GM12874 (cell line): Measurements from ENCODE around the gene KRTAP9-3.

Source experiments
- TF ChIP-seq, protein P1 (sequence below): IDR thresholded peaks from 2 replicates; pipeline ENCODE4 v1.5.1; 2011; ENCODE audit warnings: low read depth, mild to moderate bottlenecking, control low read depth, low read length, moderate library complexity; ENCODE audit not compliant: insufficient read depth

The KRTAP9-3 gene

DNA sequence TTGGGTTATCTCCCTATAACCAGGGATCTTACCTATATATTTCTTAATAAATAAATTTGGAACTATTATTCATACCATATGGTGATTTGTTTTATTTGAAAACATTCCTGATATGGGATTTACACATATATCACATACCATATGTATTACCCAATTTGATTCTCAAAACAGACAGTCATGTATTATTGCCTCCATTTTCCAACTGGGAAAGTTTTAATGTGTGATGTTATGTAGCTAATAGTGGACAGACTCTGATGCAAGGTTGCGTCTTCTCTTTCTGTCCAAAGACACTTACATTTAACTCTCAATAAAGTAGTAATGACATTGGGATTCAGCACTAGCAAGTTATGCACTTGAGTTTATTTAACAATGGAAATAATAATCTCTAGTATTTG, 24.0 kb downstream of the KRTAP9-3 start:
- TF ChIP-seq, protein P1, sequence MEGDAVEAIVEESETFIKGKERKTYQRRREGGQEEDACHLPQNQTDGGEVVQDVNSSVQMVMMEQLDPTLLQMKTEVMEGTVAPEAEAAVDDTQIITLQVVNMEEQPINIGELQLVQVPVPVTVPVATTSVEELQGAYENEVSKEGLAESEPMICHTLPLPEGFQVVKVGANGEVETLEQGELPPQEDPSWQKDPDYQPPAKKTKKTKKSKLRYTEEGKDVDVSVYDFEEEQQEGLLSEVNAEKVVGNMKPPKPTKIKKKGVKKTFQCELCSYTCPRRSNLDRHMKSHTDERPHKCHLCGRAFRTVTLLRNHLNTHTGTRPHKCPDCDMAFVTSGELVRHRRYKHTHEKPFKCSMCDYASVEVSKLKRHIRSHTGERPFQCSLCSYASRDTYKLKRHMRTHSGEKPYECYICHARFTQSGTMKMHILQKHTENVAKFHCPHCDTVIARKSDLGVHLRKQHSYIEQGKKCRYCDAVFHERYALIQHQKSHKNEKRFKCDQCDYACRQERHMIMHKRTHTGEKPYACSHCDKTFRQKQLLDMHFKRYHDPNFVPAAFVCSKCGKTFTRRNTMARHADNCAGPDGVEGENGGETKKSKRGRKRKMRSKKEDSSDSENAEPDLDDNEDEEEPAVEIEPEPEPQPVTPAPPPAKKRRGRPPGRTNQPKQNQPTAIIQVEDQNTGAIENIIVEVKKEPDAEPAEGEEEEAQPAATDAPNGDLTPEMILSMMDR, result no peak

DNA sequence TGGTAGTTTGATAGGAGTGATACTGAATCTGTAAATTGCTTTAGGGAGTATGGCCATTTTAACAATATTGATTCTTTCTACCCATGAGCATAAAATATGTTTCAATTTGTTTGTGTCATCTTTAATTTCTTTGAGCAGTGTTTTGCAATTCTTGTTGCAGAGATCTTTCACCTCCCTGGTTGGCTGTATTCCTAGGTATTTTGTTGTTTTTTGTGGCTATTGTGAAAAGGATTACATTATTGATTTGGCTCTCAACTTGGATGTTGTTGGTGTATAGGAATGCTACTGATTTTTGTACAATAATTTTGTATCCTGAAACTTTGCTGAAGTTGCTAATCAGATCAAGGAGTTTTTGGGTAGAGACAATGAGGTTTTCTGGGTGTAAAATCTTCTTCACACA, 26.2 kb downstream of the KRTAP9-3 start:
- TF ChIP-seq, protein P1, result no peak

- TF ChIP-seq, protein P1, result no peak
Observed at GRCh38 chr17:41263212-41263611, 31.0 kb downstream of the KRTAP9-3 start.

GRCh38 chr17:41264599-41264998, 32.4 kb downstream of the KRTAP9-3 start:
- TF ChIP-seq, protein P1, result no peak

GRCh38 chr17:41265078-41265477, 32.8 kb downstream of the KRTAP9-3 start, which contains the start of gene KRTAP9-6:
KRTAP9-6 (plus strand) TSS chr17:41265378; CDS start chr17:41265378, 0 bp downstream.
- TF ChIP-seq, protein P1, result no peak

- TF ChIP-seq, protein P1, result no peak
Observed at GRCh38 chr17:41267711-41268110, 35.5 kb downstream of the KRTAP9-3 start.

- TF ChIP-seq, protein P1, result no peak
Observed at GRCh38 chr17:41271858-41272257, 39.6 kb downstream of the KRTAP9-3 start.
